Cardiac ventricle fibroblast (primary cell): ENCODE results near the gene ABCB11. TPM values are rescaled to one million over a fixed set of nuclear protein-coding genes. Genes with fewer than 3 reads are reported as not detected.

Source experiments
- total RNA-seq: library from RNA; depleted of rRNA; stranded (reverse); fragments of >200 nt; gene quantifications from 2 replicates; pipeline ENCODE4 v1.2.3, GENCODE V29; 2015

Gene ABCB11
- 0.37 and 0.39 TPM in 2 replicates for total RNA-seq

DNA sequence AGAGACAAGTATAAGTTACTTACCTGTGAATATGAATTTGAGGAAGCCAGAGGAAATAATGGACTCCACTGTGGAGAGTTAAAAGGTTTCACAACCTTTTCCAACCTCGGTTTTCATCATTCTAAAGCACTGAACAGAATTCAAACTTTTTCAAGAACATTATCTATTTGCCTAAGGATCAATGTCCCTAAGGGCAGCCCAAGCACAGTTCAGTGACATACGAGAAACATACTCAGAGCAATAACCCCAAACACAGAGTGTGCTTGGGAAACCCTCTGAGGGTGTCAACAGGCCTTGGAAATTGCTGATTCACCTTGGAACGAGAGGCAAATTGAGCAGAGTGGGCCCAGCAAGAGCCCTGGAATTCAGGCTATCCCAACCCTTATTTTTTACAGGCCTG is at the start of gene ABCB11:
ABCB11 (minus strand) TSS at position 123 of the 400 bp plus-strand sequence. CDS start 13,199 bp downstream, outside the sequence.

DNA sequence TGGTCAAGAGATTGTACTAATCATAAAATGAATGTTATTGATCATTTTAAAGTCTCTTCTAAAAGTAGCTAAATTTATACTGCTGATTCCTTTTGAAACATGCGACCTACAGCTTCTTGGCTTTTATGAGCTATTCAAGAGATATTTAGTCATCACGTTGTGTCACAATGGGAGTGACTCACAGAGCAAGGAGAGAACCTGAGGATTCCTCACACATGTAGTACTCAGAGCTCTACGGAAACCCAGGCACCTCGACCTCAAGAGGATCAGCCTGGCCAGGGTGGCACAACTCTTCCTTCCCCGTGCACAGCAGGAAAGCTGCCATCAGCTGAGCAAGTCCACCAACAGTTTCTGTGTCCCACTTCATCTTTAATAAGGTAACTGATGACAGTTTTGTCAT is 38.2 kb upstream of the ABCB11 start, which contains the start of gene DHRS9:
DHRS9 (plus strand) TSS at position 223 of the 400 bp plus-strand sequence. CDS start 12,019 bp downstream, outside the sequence.

GRCh38 chr2:168901003-168901402 is 130.1 kb downstream of the ABCB11 start, which contains the start of gene G6PC2:
Gene G6PC2 (plus strand): TSS chr2:168901291. CDS start chr2:168901332, 41 bp downstream.

GRCh38 chr2:168890006-168890782 is 140.9 kb downstream of the ABCB11 start, which contains the start of gene SPC25:
Gene SPC25 (minus strand): TSS chr2:168890430. CDS start chr2:168889519, 911 bp downstream.

Other genes starting within 250 kb of the ABCB11 start
- 0.24 TPM in 1 of 2 replicates, not detected in the other for gene NOSTRIN, start 228.7 kb downstream of the ABCB11 start, total RNA-seq
- 0.44 TPM in 1 of 2 replicates, not detected in the other for gene SPC25, start 140.9 kb downstream of the ABCB11 start, total RNA-seq
- not detected in 2 replicates for gene G6PC2, start 130.0 kb downstream of the ABCB11 start, total RNA-seq
- gene DHRS9, start 38.2 kb upstream of the ABCB11 start, total RNA-seq: 0.34 and 0.69 TPM in 2 replicates